Liver (tissue), 9 donors: ENCODE results near the gene DIPK1A. TPM values are rescaled to one million over a fixed set of nuclear protein-coding genes. Genes with fewer than 3 reads are reported as not detected.

Experiments
- DNase-seq: peaks from one replicate; pipeline ENCODE4 v3.0.0-alpha.2; 2017; ENCODE audit warnings: low spot score
- H3K27ac ChIP-seq, 2 donors: one replicate each; pipeline ENCODE4 v1.7.0; 2013; ENCODE audit warnings: inconsistent platforms in 2 of 2, low read length in 2 of 2, control low read depth in 1 of 2, low read depth in 1 of 2, mild to moderate bottlenecking in 1 of 2
- H3K27me3 ChIP-seq, 4 donors: one replicate each; pipeline versions ENCODE4 v1.6.1 to v1.7.0; 2013; ENCODE audit warnings: low read length in 3 of 4, inconsistent platforms in 1 of 4, mild to moderate bottlenecking in 1 of 4, moderate library complexity in 1 of 4; ENCODE audit not compliant: control insufficient read depth in 4 of 4, insufficient read depth in 4 of 4
- H3K36me3 ChIP-seq, 4 donors: one replicate each; pipeline versions ENCODE4 v1.6.1 to v1.7.0; 2013; ENCODE audit warnings: low read length in 3 of 4, mild to moderate bottlenecking in 3 of 4, low read depth in 1 of 4, moderate library complexity in 1 of 4; ENCODE audit not compliant: control insufficient read depth in 4 of 4, insufficient read depth in 3 of 4
- H3K4me1 ChIP-seq, 4 donors: one replicate each; pipeline versions ENCODE4 v1.6.1 to v1.7.0; 2013; ENCODE audit warnings: low read length in 3 of 4, mild to moderate bottlenecking in 3 of 4, moderate library complexity in 1 of 4; ENCODE audit not compliant: control insufficient read depth in 4 of 4, insufficient read depth in 4 of 4
- H3K4me3 ChIP-seq, 3 donors: one replicate each; pipeline versions ENCODE4 v1.6.1 to v1.7.0; 2013; ENCODE audit warnings: low read length in 3 of 3, control low read depth in 1 of 3, low read depth in 1 of 3, mild to moderate bottlenecking in 1 of 3
- H3K9ac ChIP-seq, 2 donors: one replicate each; pipeline ENCODE4 v1.7.0; 2013; ENCODE audit warnings: low read length in 2 of 2, mild to moderate bottlenecking in 2 of 2, moderate library complexity in 2 of 2, control low read depth in 1 of 2, low read depth in 1 of 2
- H3K9me3 ChIP-seq, 4 donors: one replicate each; pipeline versions ENCODE4 v1.6.1 to v1.7.0; 2013; ENCODE audit warnings: low read length in 3 of 4; ENCODE audit not compliant: control insufficient read depth in 4 of 4
- EGR1 ChIP-seq, 2 donors: IDR thresholded peaks; 2 replicates each; pipeline ENCODE4 v1.6.1; 2016 to 2018; ENCODE audit warnings: antibody characterized with exemption in 2 of 2, low read depth in 2 of 2
- GABPA ChIP-seq, 2 donors: IDR thresholded peaks in 1 of 2; conservative IDR thresholded peaks in 1 of 2; 2 replicates each; pipeline ENCODE4 v1.6.1; 2016; ENCODE audit warnings: antibody characterized with exemption in 2 of 2, mild to moderate bottlenecking in 1 of 2, moderate library complexity in 1 of 2
- HNF4A ChIP-seq, 2 donors: conservative IDR thresholded peaks; 2 replicates each; pipeline ENCODE4 v1.6.1; 2016; ENCODE audit warnings: antibody characterized with exemption in 2 of 2, mild to moderate bottlenecking in 2 of 2
- JUND ChIP-seq, 2 donors: IDR thresholded peaks; 2 replicates each; pipeline ENCODE4 v1.6.1; 2016; ENCODE audit warnings: antibody characterized with exemption in 2 of 2
- NR2F2 ChIP-seq: IDR thresholded peaks from 2 replicates; pipeline ENCODE4 v1.6.1; 2016; ENCODE audit warnings: antibody characterized with exemption
- RAD21 ChIP-seq, 2 donors: IDR thresholded peaks; 2 replicates each; pipeline ENCODE4 v1.6.1; 2016; ENCODE audit warnings: antibody characterized with exemption in 2 of 2, mild to moderate bottlenecking in 2 of 2
- RXRA ChIP-seq, 2 donors: IDR thresholded peaks; 2 replicates each; pipeline ENCODE4 v1.6.1; 2017 to 2018; ENCODE audit warnings: antibody characterized with exemption in 2 of 2, mild to moderate bottlenecking in 1 of 2
- TAF1 ChIP-seq: conservative IDR thresholded peaks from 2 replicates; pipeline ENCODE4 v1.6.1; 2016; ENCODE audit warnings: antibody characterized with exemption, mild to moderate bottlenecking
- WGBS: extraction: QIAGEN DNeasy Blood & Tissue Kit; methylation state at CpG from one replicate; pipeline ENCODE4 v1.1.7; 2013; 5-methylcytosine and 5-hydroxymethylcytosine counted together
- polyA plus RNA-seq, 2 donors: library from polyadenylated mRNA; stranded (reverse) in 1 of 2; unstranded in 1 of 2; fragments of 200-250 nt in 1 of 2; fragments of >200 nt in 1 of 2; fragmentation: Nextera tagmentation in 1 of 2; extraction: Ambion mirVana in 1 of 2; gene quantifications; one replicate each; pipeline versions ENCODE4 v1.2.1 to v1.2.3, GENCODE V29; 2013 to 2015
- total RNA-seq, 2 donors: library from RNA; depleted of rRNA; stranded (reverse); fragments of >200 nt; gene quantifications; one replicate each; pipeline ENCODE4 v1.2.3, GENCODE V29; 2014
- TF ChIP-seq, protein P1 (sequence below): IDR thresholded peaks from 2 replicates; pipeline ENCODE4 v1.6.1; 2016; ENCODE audit warnings: antibody characterized with exemption
- TF ChIP-seq, protein P2 (sequence below): IDR thresholded peaks from 2 replicates; pipeline ENCODE4 v1.6.1; 2016; ENCODE audit warnings: antibody characterized with exemption, mild to moderate bottlenecking
- TF ChIP-seq, protein P3 (sequence below): IDR thresholded peaks from 2 replicates; pipeline ENCODE4 v1.6.1; 2016; ENCODE audit warnings: antibody characterized with exemption
- TF ChIP-seq, protein P4 (sequence below): IDR thresholded peaks from 2 replicates; pipeline ENCODE4 v1.6.1; 2016; ENCODE audit warnings: antibody characterized with exemption
- donor health status: healthy.
- donor health status: healthy.
- donor health status: healthy.
- donor health status: healthy.
- donor health status: healthy.

The DIPK1A gene
- total and polyA plus RNA-seq, 4 donors = 7.9 to 11.6 (median 10.2) TPM

GRCh38 chr1:92848201-92848600, 113.1 kb downstream of the DIPK1A start:
- Histone ChIP-seq H3K27ac (no peak overlapping the region), H3K9me3 (no peaks in the 10 kb centered on the region), H3K36me3 (peaks cover 3 to 12% (median 11%) of the 10 kb centered on the region in 4 donors), H3K4me1 (no peaks in the 10 kb centered on the region), H3K27me3 (no peaks in the 10 kb centered on the region), H3K4me3 (no peak overlapping the region), H3K9ac (no peak overlapping the region)
- 73% methylated on average over 4 of the region's 4 CpGs for WGBS
- no peak for DNase-seq
- TF ChIP-seq HNF4A (conservative IDR thresholded peaks at IDR 0.05) (peak; percentile 28 to 32), JUND (IDR thresholded peaks at IDR 0.05) (no peak)

DNA sequence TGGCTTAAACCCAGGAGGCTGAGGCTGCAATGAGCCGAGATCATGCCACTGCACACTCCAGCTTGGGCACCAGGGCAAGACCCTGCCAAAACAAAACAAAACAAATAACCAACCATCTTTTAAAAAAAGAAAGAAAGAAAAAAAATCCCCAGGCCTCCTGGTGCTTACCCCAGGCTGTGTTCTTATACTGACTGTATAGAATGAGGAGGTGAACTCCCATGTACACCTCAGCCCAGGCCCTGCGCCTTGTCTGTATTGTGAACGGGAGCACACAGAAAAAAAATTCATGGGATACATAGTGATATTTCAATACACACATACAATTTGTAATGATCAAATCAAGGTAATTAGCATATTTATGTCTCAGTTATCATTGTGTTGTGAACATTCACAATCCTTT, 115.4 kb downstream of the DIPK1A start:
- H3K4me1 ChIP-seq = no peaks in the 10 kb centered on the region
- 66% methylated on average over 3 of the region's 3 CpGs for WGBS

DNA sequence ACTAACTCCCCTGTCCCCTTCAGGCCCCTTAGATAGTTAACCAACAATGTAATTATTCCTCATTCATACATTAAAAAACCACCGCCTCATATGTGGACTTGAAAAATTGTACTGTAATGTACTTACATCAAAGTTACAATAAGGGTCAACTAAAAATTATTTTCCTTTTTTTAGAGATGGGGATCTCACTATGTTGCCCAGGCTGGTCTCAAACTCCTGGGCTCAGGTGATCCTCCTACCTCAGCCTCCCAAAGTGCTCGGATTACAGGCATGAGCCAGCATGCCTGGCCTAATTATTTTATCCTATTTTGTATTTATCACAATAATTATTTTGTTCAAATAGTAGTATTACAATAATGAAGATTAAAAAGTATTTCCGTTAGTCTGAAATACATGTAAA, 116.8 kb downstream of the DIPK1A start:
- Histone ChIP-seq H3K27ac (no peak overlapping the region), H3K27me3 (no peaks in the 10 kb centered on the region), H3K4me3 (no peak overlapping the region), H3K36me3 (peaks cover 11 to 44% (median 41%) of the 10 kb centered on the region in 4 donors), H3K9me3 (no peaks in the 10 kb centered on the region), H3K4me1 (peaks cover 0 to 3% (median 2%) of the 10 kb centered on the region in 4 donors), H3K9ac (no peak overlapping the region)
- no peak for TF ChIP-seq TAF1
- TF ChIP-seq JUND (IDR thresholded peaks at IDR 0.05) = no peak
- no peak for TF ChIP-seq NR2F2
- TF ChIP-seq, protein P1, sequence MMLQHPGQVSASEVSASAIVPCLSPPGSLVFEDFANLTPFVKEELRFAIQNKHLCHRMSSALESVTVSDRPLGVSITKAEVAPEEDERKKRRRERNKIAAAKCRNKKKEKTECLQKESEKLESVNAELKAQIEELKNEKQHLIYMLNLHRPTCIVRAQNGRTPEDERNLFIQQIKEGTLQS = no peak
- TF ChIP-seq, protein P2, sequence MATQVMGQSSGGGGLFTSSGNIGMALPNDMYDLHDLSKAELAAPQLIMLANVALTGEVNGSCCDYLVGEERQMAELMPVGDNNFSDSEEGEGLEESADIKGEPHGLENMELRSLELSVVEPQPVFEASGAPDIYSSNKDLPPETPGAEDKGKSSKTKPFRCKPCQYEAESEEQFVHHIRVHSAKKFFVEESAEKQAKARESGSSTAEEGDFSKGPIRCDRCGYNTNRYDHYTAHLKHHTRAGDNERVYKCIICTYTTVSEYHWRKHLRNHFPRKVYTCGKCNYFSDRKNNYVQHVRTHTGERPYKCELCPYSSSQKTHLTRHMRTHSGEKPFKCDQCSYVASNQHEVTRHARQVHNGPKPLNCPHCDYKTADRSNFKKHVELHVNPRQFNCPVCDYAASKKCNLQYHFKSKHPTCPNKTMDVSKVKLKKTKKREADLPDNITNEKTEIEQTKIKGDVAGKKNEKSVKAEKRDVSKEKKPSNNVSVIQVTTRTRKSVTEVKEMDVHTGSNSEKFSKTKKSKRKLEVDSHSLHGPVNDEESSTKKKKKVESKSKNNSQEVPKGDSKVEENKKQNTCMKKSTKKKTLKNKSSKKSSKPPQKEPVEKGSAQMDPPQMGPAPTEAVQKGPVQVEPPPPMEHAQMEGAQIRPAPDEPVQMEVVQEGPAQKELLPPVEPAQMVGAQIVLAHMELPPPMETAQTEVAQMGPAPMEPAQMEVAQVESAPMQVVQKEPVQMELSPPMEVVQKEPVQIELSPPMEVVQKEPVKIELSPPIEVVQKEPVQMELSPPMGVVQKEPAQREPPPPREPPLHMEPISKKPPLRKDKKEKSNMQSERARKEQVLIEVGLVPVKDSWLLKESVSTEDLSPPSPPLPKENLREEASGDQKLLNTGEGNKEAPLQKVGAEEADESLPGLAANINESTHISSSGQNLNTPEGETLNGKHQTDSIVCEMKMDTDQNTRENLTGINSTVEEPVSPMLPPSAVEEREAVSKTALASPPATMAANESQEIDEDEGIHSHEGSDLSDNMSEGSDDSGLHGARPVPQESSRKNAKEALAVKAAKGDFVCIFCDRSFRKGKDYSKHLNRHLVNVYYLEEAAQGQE = no peak
- no peak for TF ChIP-seq RXRA (IDR thresholded peaks at IDR 0.05)
- DNase-seq = no peak
- WGBS = 97% methylated on average over 3 of the region's 3 CpGs

More for the DNA sequence above, 115.4 kb downstream of the DIPK1A start:
- DNase-seq = no peak
- Histone ChIP-seq H3K27ac (no peak overlapping the region), H3K27me3 (no peaks in the 10 kb centered on the region), H3K9me3 (no peaks in the 10 kb centered on the region), H3K4me3 (no peak overlapping the region), H3K9ac (no peak overlapping the region), H3K36me3 (peaks cover 8 to 31% (median 29%) of the 10 kb centered on the region in 4 donors)
- TF ChIP-seq GABPA (IDR thresholded peaks at IDR 0.05 in 1 of 2, conservative IDR thresholded peaks at IDR 0.05 in 1 of 2) = no peak
- no peak for TF ChIP-seq RAD21 (IDR thresholded peaks at IDR 0.05)
- TF ChIP-seq NR2F2 = no peak
- TF ChIP-seq, protein P3, sequence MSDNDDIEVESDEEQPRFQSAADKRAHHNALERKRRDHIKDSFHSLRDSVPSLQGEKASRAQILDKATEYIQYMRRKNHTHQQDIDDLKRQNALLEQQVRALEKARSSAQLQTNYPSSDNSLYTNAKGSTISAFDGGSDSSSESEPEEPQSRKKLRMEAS = no peak
- TF ChIP-seq, protein P4, sequence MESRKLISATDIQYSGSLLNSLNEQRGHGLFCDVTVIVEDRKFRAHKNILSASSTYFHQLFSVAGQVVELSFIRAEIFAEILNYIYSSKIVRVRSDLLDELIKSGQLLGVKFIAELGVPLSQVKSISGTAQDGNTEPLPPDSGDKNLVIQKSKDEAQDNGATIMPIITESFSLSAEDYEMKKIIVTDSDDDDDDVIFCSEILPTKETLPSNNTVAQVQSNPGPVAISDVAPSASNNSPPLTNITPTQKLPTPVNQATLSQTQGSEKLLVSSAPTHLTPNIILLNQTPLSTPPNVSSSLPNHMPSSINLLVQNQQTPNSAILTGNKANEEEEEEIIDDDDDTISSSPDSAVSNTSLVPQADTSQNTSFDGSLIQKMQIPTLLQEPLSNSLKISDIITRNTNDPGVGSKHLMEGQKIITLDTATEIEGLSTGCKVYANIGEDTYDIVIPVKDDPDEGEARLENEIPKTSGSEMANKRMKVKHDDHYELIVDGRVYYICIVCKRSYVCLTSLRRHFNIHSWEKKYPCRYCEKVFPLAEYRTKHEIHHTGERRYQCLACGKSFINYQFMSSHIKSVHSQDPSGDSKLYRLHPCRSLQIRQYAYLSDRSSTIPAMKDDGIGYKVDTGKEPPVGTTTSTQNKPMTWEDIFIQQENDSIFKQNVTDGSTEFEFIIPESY = no peak
- no peak for TF ChIP-seq EGR1 (IDR thresholded peaks at IDR 0.05; ENCODE audit: low read depth in 2 of 2)
- no peak for TF ChIP-seq TAF1
- TF ChIP-seq RXRA (IDR thresholded peaks at IDR 0.05) = no peak
